CD4-positive, alpha-beta T cell treated with Interleukin-1 beta for 1 hour (primary cell): Measurements from ENCODE around the gene ANKRD35.

Source experiments
- DNase-seq, 2 donors: peaks; one replicate each; pipeline ENCODE4 v3.0.0-alpha.2; 2020 to 2022

The ANKRD35 gene

GRCh38 chr1:145893306-145894055, 7.8 kb upstream of the ANKRD35 start:
- DNase-seq: no peak

GRCh38 chr1:145892486-145893087, 6.9 kb upstream of the ANKRD35 start:
- DNase-seq: no peak

GRCh38 chr1:145891587-145892485, 6.2 kb upstream of the ANKRD35 start:
- peak; percentile 46 to 53 for DNase-seq

- no peak for DNase-seq
Measured at GRCh38 chr1:145891143-145891542, 5.5 kb upstream of the ANKRD35 start.

- no peak for DNase-seq
Measured at GRCh38 chr1:145889722-145890121, 4.1 kb upstream of the ANKRD35 start.

- DNase-seq: no peak
Measured at GRCh38 chr1:145887631-145888030, 2.0 kb upstream of the ANKRD35 start.

- DNase-seq: no peak
Measured at GRCh38 chr1:145886816-145887215, 1.1 kb upstream of the ANKRD35 start.

GRCh38 chr1:145886390-145886789, 724 bp upstream of the ANKRD35 start:
- DNase-seq: no peak

GRCh38 chr1:145884675-145885074, 991 bp downstream of the ANKRD35 start:
- no peak for DNase-seq

- DNase-seq: no peak
Measured at GRCh38 chr1:145879775-145880174, 5.9 kb downstream of the ANKRD35 start.

GRCh38 chr1:145878724-145879123, 6.9 kb downstream of the ANKRD35 start:
- no peak for DNase-seq

GRCh38 chr1:145877923-145878486, 7.7 kb downstream of the ANKRD35 start:
- no peak for DNase-seq

GRCh38 chr1:145874646-145875045, 11.0 kb downstream of the ANKRD35 start:
- no peak for DNase-seq

- DNase-seq: peak; percentile 14 to 34
Measured at GRCh38 chr1:145871994-145872924, 13.4 kb downstream of the ANKRD35 start.

- DNase-seq: no peak
Measured at GRCh38 chr1:145868232-145868631, 17.4 kb downstream of the ANKRD35 start.

GRCh38 chr1:145863282-145864018, 22.2 kb downstream of the ANKRD35 start:
- DNase-seq: no peak

GRCh38 chr1:145859491-145860023, 26.1 kb downstream of the ANKRD35 start:
- DNase-seq: peak; percentile 75 to 76

- DNase-seq: peak; percentile 85 to 86
Measured at GRCh38 chr1:145858901-145859490, 26.7 kb downstream of the ANKRD35 start, which contains the start of gene PIAS3. PIAS3 (minus strand) TSS chr1:145859081; CDS start chr1:145858990, 91 bp downstream.

- DNase-seq: peak in 1 of 2 donors; percentile 63
Measured at GRCh38 chr1:145858238-145858900, 27.3 kb downstream of the ANKRD35 start.

GRCh38 chr1:145857170-145857569, 28.5 kb downstream of the ANKRD35 start:
- no peak for DNase-seq
